Neural cell (in vitro differentiated cells): ENCODE data around the gene SIMC1.
"Not testable (repeated sequence)": the region's sequence is repeated elsewhere in the genome, so short reads cannot be mapped to it uniquely, and the experiment has no call there.

Experiments used
- EP300 ChIP-seq: fragments of 450-650 bp; conservative IDR thresholded peaks from 2 replicates; pipeline ENCODE4 v1.6.1; 2014; ENCODE audit warnings: antibody characterized with exemption, mild to moderate bottlenecking, moderate library complexity; ENCODE audit not compliant: poor library complexity, severe bottlenecking
- EZH2 ChIP-seq: fragments of 200-600, 300-800 bp; shearing (Covaris generic), sonication (generic); IDR thresholded peaks from 2 replicates; pipeline ENCODE4 v1.6.1; 2014; ENCODE audit warnings: antibody characterized with exemption, low read length, borderline replicate concordance, mild to moderate bottlenecking; ENCODE audit not compliant: insufficient read depth, poor library complexity, severe bottlenecking
- MXI1 ChIP-seq: fragments of 450-650 bp; conservative IDR thresholded peaks from 2 replicates; pipeline ENCODE4 v1.6.1; 2014; ENCODE audit warnings: antibody characterized with exemption, mild to moderate bottlenecking; ENCODE audit not compliant: poor library complexity, severe bottlenecking
- POLR2AphosphoS5 ChIP-seq: IDR thresholded peaks from 2 replicates; pipeline ENCODE4 v1.6.1; 2012
- SMC3 ChIP-seq: fragments of 450-650 bp; conservative IDR thresholded peaks from 2 replicates; pipeline ENCODE4 v1.6.1; 2014; ENCODE audit warnings: antibody characterized with exemption, mild to moderate bottlenecking, moderate library complexity; ENCODE audit not compliant: poor library complexity
- TAF1 ChIP-seq: IDR thresholded peaks from 2 replicates; pipeline ENCODE4 v1.6.1; 2012; ENCODE audit warnings: low read depth
- TF ChIP-seq, protein P1 (sequence below): fragments of 450-650 bp; IDR thresholded peaks from 2 replicates; pipeline ENCODE4 v1.5.1; 2014; ENCODE audit warnings: antibody characterized with exemption, mild to moderate bottlenecking, moderate library complexity; ENCODE audit not compliant: poor library complexity, severe bottlenecking
- TF ChIP-seq, protein P2 (sequence below): IDR thresholded peaks from 2 replicates; pipeline ENCODE4 v1.6.1; 2012; ENCODE audit warnings: borderline replicate concordance

GRCh38 chr5:176198991-176199733 is 39.1 kb upstream of the SIMC1 start:
- TF ChIP-seq SMC3, MXI1, TAF1, POLR2AphosphoS5, EP300, EZH2: not testable (repeated sequence)
- TF ChIP-seq, protein P1, sequence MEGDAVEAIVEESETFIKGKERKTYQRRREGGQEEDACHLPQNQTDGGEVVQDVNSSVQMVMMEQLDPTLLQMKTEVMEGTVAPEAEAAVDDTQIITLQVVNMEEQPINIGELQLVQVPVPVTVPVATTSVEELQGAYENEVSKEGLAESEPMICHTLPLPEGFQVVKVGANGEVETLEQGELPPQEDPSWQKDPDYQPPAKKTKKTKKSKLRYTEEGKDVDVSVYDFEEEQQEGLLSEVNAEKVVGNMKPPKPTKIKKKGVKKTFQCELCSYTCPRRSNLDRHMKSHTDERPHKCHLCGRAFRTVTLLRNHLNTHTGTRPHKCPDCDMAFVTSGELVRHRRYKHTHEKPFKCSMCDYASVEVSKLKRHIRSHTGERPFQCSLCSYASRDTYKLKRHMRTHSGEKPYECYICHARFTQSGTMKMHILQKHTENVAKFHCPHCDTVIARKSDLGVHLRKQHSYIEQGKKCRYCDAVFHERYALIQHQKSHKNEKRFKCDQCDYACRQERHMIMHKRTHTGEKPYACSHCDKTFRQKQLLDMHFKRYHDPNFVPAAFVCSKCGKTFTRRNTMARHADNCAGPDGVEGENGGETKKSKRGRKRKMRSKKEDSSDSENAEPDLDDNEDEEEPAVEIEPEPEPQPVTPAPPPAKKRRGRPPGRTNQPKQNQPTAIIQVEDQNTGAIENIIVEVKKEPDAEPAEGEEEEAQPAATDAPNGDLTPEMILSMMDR: not testable (repeated sequence)
- TF ChIP-seq, protein P2, sequence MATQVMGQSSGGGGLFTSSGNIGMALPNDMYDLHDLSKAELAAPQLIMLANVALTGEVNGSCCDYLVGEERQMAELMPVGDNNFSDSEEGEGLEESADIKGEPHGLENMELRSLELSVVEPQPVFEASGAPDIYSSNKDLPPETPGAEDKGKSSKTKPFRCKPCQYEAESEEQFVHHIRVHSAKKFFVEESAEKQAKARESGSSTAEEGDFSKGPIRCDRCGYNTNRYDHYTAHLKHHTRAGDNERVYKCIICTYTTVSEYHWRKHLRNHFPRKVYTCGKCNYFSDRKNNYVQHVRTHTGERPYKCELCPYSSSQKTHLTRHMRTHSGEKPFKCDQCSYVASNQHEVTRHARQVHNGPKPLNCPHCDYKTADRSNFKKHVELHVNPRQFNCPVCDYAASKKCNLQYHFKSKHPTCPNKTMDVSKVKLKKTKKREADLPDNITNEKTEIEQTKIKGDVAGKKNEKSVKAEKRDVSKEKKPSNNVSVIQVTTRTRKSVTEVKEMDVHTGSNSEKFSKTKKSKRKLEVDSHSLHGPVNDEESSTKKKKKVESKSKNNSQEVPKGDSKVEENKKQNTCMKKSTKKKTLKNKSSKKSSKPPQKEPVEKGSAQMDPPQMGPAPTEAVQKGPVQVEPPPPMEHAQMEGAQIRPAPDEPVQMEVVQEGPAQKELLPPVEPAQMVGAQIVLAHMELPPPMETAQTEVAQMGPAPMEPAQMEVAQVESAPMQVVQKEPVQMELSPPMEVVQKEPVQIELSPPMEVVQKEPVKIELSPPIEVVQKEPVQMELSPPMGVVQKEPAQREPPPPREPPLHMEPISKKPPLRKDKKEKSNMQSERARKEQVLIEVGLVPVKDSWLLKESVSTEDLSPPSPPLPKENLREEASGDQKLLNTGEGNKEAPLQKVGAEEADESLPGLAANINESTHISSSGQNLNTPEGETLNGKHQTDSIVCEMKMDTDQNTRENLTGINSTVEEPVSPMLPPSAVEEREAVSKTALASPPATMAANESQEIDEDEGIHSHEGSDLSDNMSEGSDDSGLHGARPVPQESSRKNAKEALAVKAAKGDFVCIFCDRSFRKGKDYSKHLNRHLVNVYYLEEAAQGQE: not testable (repeated sequence)
